AG04450 (cell line): ENCODE measurements around the gene HOXA10. TPM values are rescaled to one million over a fixed set of nuclear protein-coding genes. Genes with fewer than 3 reads are reported as not detected.
A peak's percentile ranks its signal among the peaks of the same experiment; 100 is the strongest.

Experiments
- CTCF ChIA-PET: fragments of 300-600, 350-600 bp; formaldehyde crosslinking; extraction: SDS; loops from one replicate; lab custom pipeline; 2022; ENCODE audit warnings: antibody characterized with exemption, inconsistent platforms; lab: Charles Lee
- POLR2A ChIA-PET: fragments of 350-600 bp; formaldehyde crosslinking; extraction: SDS; loops from one replicate; lab custom pipeline; 2021; ENCODE audit warnings: antibody characterized with exemption, inconsistent platforms; lab: Yijun Ruan, JAX
- DNase-seq: peaks from one replicate; pipeline ENCODE4 v3.0.0-alpha.2; 2011; ENCODE audit warnings: low read depth, low spot score
- H3K27ac ChIP-seq: one replicate; pipeline ENCODE4 v1.5.1; 2012; ENCODE audit warnings: low read depth, low read length, control low read depth
- H3K27me3 ChIP-seq: one replicate; pipeline ENCODE4 v1.6.0; 2012; ENCODE audit warnings: low read length; ENCODE audit not compliant: control insufficient read depth, insufficient read depth
- H3K4me3 ChIP-seq: 2 replicates; pipeline ENCODE4 v1.5.1; 2011; ENCODE audit warnings: mild to moderate bottlenecking, low read depth, low read length, control low read depth
- H3K9me3 ChIP-seq: 2 replicates; pipeline ENCODE4 v1.5.1; 2012; ENCODE audit warnings: low read length; ENCODE audit not compliant: control insufficient read depth, insufficient read depth
- polyA plus RNA-seq: library from polyadenylated mRNA; depleted of rRNA; stranded (reverse); fragments of >200 nt; gene quantifications from 2 replicates; pipeline ENCODE4 v1.2.3, GENCODE V29; 2011
- TF ChIP-seq, protein P1 (sequence below): IDR thresholded peaks from 2 replicates; pipeline ENCODE4 v1.5.1; 2011; ENCODE audit warnings: low read depth, low read length, control low read depth, inconsistent platforms

Gene HOXA10
- polyA plus RNA-seq, 1 experiment = 0.47 TPM

DNA sequence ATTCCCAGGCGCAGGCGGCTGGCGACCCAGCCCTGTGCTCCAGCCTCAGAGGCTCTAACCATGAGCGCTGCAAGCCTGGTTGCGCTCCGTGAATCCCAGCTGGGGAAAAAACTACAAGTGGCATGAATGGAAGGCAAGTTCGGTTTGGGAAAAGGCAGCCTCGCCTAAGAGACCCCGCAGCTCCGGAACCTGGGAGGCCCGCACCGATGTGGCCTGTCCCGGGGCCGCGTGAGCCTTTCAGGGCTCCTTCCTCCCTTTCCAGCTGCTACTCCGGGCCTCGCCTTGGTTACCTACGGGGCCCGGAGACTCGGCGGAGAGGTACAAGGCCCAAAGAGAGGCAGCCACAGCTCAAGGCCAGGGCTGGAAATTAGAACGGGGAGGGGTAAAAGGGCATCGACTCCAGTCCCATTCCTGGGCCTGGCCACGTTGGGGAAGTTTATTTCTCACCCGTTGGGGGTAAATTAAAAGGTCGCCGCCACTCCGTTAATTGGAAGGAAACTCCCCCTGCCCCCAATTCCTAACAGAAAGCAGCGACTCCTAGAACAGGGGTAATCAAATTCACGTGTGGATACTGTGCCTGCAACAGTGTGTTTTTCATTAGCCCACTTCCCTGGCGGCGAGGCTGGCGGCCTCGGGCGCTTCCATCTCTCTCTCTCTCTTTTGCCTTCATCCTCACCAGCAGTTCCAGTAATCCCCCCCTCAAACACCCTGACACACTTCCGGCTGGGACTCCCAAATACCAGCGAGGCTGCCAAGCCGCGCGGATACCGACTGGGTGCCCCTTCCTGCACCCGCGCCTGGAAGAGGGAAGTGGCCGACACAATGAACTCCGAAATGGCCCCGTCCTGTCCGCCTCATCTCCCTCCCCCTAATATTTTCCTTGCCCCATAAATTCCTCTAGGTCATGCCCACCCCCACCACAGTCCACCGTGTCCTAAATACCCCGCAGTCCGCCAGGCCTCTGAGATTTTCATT, 7.3 kb downstream of the HOXA10 start:
- no peak overlapping the region for H3K4me3 ChIP-seq
- peaks cover 24% of the 10 kb centered on the region; the same call in 1 of the 2 replicates for H3K9me3 ChIP-seq
- ChIA-PET POLR2A (no interaction called here), CTCF (interaction anchor here (1.5 to 2.0 kb wide), 2 partner anchors 13 to 1274 kb away, joined by 5 to 16 read pairs; no protein-coding TSS in a partner anchor)
- peaks cover 80% of the 10 kb centered on the region for H3K27me3 ChIP-seq
- TF ChIP-seq, protein P1, sequence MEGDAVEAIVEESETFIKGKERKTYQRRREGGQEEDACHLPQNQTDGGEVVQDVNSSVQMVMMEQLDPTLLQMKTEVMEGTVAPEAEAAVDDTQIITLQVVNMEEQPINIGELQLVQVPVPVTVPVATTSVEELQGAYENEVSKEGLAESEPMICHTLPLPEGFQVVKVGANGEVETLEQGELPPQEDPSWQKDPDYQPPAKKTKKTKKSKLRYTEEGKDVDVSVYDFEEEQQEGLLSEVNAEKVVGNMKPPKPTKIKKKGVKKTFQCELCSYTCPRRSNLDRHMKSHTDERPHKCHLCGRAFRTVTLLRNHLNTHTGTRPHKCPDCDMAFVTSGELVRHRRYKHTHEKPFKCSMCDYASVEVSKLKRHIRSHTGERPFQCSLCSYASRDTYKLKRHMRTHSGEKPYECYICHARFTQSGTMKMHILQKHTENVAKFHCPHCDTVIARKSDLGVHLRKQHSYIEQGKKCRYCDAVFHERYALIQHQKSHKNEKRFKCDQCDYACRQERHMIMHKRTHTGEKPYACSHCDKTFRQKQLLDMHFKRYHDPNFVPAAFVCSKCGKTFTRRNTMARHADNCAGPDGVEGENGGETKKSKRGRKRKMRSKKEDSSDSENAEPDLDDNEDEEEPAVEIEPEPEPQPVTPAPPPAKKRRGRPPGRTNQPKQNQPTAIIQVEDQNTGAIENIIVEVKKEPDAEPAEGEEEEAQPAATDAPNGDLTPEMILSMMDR = no peak
- no peak overlapping the region for H3K27ac ChIP-seq
- DNase-seq = no peak

DNA sequence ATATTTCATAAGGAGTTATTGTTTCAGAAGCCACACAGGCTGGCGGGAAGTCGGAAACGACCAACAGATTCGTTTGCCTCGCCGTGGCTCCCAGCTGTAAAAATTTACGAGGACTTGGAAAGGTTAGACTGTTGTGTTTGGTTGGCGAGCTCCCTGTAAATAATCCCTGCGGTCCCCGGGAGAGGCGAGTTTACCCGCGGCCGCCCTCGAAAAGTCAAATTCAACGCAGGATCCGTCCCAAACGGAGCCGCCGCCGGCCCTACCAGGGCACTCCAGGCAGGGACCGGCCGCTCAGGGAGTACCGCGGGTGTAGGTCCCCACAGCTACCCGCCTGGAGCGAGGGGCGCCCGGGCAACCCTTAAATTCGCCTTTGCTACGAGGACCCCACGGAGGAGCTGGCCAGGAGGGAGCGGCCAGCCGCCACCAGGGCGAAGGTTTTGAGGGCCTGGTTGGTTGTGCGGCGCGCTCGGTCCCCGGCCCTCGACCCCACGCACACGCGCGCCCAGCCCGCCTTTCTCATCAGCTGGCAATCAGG, 8.1 kb downstream of the HOXA10 start:
- H3K9me3 ChIP-seq = peaks cover 24% of the 10 kb centered on the region; the same call in 1 of the 2 replicates
- TF ChIP-seq, protein P1 = no peak
- no peak for DNase-seq
- peaks cover 72% of the 10 kb centered on the region for H3K27me3 ChIP-seq
- CTCF ChIA-PET = interaction anchor here (0.6 to 2.0 kb wide), 3 partner anchors 14 to 1273 kb away, joined by 3 to 16 read pairs (median 5); no protein-coding TSS in a partner anchor
- no peak overlapping the region for H3K27ac ChIP-seq
- POLR2A ChIA-PET = no interaction called here
- peak overlapping the region; percentile 58; the same call in 1 of the 2 replicates for H3K4me3 ChIP-seq

DNA sequence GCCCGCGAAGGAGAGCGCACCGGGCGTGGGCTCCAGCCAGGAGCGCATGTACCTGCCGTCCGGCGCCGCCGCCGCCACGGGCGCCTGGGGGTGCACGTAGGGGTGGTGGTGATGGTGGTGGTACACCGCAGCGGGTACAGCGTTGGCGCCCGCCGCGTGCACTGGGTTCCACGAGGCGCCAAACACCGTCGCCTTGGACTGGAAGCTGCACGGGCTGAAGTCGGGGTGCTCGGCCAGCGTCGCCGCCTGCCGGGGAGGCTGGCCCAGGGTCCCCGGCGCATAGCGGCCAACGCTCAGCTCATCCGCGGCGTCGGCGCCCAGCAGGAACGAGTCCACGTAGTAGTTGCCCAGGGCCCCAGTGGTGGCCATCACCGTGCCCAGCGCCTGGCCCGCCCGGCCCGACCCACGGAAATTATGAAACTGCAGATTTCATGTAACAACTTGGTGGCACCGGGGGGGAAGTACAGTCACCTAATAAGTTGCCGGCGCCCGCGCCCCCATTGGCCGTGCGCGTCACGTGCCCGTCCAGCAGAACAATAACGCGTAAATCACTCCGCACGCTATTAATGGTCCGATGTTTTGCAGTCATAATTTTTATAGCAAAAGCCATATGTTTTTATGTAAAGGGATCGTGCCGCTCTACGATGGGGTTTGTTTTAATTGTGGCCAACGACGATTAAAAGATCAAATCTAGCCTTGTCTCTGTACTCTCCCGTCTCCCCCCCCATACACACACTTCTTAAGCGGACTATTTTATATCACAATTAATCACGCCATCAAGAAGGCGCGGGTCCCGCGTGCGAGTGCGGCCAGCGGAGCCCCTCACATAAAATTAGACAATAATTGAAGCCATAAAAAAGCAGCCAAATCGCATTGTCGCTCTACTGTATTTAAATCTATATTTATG, 8.8 kb downstream of the HOXA10 start, which contains the start of gene HOXA9:
TSS of gene HOXA9 (minus strand) at position 449 of the 907 bp plus-strand sequence. CDS start at position 369, 80 bp downstream.
- no peak for DNase-seq
- ChIA-PET POLR2A (no interaction called here), CTCF (interaction anchor here (0.6 to 2.0 kb wide), 3 partner anchors 14 to 1272 kb away, joined by 3 to 16 read pairs (median 5); no protein-coding TSS in a partner anchor)
- Histone ChIP-seq H3K4me3 (peak within 1 kb of the TSS; percentile 58), H3K27ac (no peak within 1 kb of the TSS), H3K27me3 (peaks cover 66% of the 10 kb centered on the region), H3K9me3 (peaks cover 24% of the 10 kb centered on the region; the same call in 1 of the 2 replicates)
- TF ChIP-seq, protein P1 = no peak

DNA sequence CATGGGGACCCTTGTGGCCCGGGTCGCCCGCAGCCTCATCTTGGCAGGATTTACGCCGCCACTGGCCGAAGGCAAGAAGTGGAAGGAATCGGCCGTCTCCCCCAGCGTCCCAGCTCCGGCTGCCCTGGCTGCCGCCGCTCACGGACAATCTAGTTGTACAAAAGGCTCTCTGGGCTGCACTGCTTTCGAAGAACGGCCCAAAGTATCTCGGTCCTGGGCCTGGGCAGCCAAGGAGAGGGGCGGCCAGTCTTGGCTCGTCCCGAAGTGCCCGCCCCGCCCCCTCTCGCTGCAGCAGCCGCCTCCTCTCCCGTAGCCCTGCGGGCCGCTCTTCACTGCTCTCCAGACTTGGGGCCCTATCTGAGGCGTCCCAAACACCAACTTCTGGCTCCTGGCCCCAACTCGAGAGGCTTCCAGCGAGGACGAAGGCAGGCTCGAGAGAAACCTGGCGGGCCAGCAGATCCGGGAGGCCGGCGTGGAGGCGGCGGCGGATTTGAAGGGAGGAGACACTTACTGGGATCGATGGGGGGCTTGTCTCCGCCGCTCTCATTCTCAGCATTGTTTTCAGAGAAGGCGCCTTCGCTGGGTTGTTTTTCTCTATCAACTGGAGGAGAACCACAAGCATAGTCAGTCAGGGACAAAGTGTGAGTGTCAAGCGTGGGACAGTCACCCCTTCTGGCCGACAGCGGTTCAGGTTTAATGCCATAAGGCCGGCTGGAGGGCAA, 9.6 kb downstream of the HOXA10 start:
- peaks cover 62% of the 10 kb centered on the region for H3K27me3 ChIP-seq
- TF ChIP-seq, protein P1 = peak; percentile 18; the same call in 1 of the 2 replicates
- ChIA-PET POLR2A (no interaction called here), CTCF (no interaction called here)
- H3K9me3 ChIP-seq = peaks cover 28% of the 10 kb centered on the region; the same call in 1 of the 2 replicates
- H3K4me3 ChIP-seq = peak overlapping the region; percentile 58
- no peak overlapping the region for H3K27ac ChIP-seq
- no peak for DNase-seq
